PC-3 (cell line): ENCODE measurements around the gene SPATC1L. TPM values are rescaled to one million over a fixed set of nuclear protein-coding genes. Genes with fewer than 3 reads are reported as not detected.

ENCODE experiments used
- ATAC-seq: fragments of 200-7000 bp; cut with Tn5 transposase; 2 replicates; pipeline ENCODE4 v1.9.1; 2020; ENCODE audit warnings: mild to moderate bottlenecking, moderate library complexity
- BruUV-seq: library from RNA; stranded (reverse); fragments of 400-500 nt; replicated peaks from 2 replicates; lab custom pipeline; 2021; lab: Mats Ljungman, UMichigan
- CTCF ChIA-PET: fragments of 300-600 bp; sonication (Branson Sonifier 250); formaldehyde crosslinking; loops from one replicate; lab custom pipeline; 2022; ENCODE audit warnings: antibody characterized with exemption; lab: Charles Lee
- POLR2A ChIA-PET: fragments of 300-600 bp; sonication (Branson Sonifier 250); formaldehyde crosslinking; loops from one replicate; lab custom pipeline; 2022; ENCODE audit warnings: antibody characterized with exemption; ENCODE audit not compliant: unreplicated experiment; lab: Charles Lee
- DNase-seq: peaks from one replicate; pipeline ENCODE4 v3.0.0-alpha.2; 2015
- H2AFZ ChIP-seq: fragments of 300-600 bp; sonication (generic); 2 replicates; pipeline ENCODE4 v1.6.0; 2016; ENCODE audit warnings: antibody characterized with exemption, low read length
- H3F3A ChIP-seq: fragments of 300-600 bp; sonication (generic); one replicate; pipeline ENCODE4 v1.6.0; 2017; ENCODE audit warnings: antibody characterized with exemption, low read length, control low read depth, mild to moderate bottlenecking; ENCODE audit not compliant: unreplicated experiment
- H3K27ac ChIP-seq: fragments of 300-600 bp; sonication (generic); 2 replicates; pipeline ENCODE4 v1.5.1; 2016; ENCODE audit warnings: mild to moderate bottlenecking, low read length
- H3K27me3 ChIP-seq: fragments of 300-600 bp; sonication (generic); 2 replicates; pipeline ENCODE4 v1.6.1; 2016; ENCODE audit warnings: low read length, mixed read lengths
- H3K36me3 ChIP-seq: fragments of 300-600 bp; sonication (generic); 2 replicates; pipeline ENCODE4 v1.6.1; 2016; ENCODE audit warnings: low read depth, mixed run types, low read length, mixed read lengths
- H3K4me1 ChIP-seq: fragments of 300-600 bp; sonication (generic); 2 replicates; pipeline ENCODE4 v1.5.1; 2016; ENCODE audit warnings: low read length; ENCODE audit not compliant: insufficient read depth
- H3K4me2 ChIP-seq: fragments of 300-600 bp; sonication (generic); 2 replicates; pipeline ENCODE4 v1.6.0; 2016; ENCODE audit warnings: low read length
- H3K4me3 ChIP-seq: fragments of 300-600 bp; sonication (generic); 2 replicates; pipeline ENCODE4 v1.5.1; 2016; ENCODE audit warnings: mild to moderate bottlenecking, low read length, mixed read lengths
- H3K79me2 ChIP-seq: fragments of 300-600 bp; sonication (generic); 2 replicates; pipeline ENCODE4 v1.6.1; 2017; ENCODE audit warnings: low read length, mixed read lengths
- H3K9ac ChIP-seq: fragments of 300-600 bp; sonication (generic); 2 replicates; pipeline ENCODE4 v1.6.0; 2016; ENCODE audit warnings: mild to moderate bottlenecking, low read length
- H3K9me2 ChIP-seq: fragments of 300-600 bp; sonication (generic); replicated peaks from 2 replicates; pipeline ENCODE4 v1.6.1; 2016; ENCODE audit warnings: mixed run types, low read length, mixed read lengths
- H3K9me3 ChIP-seq: fragments of 300-600 bp; sonication (generic); 2 replicates; pipeline ENCODE4 v1.6.1; 2016; ENCODE audit warnings: low read length, mixed read lengths
- H4K20me1 ChIP-seq: fragments of 300-600 bp; sonication (generic); 2 replicates; pipeline ENCODE4 v1.6.1; 2016; ENCODE audit warnings: low read length, mixed read lengths
- EZH2 ChIP-seq: fragments of 300-600 bp; sonication (generic); IDR thresholded peaks from one replicate; pipeline ENCODE4 v1.6.1; 2017; ENCODE audit warnings: antibody characterized with exemption, mild to moderate bottlenecking, low read length; ENCODE audit not compliant: unreplicated experiment
- EZH2phosphoT487 ChIP-seq: fragments of 300-600 bp; sonication (generic); IDR thresholded peaks from 2 replicates; pipeline ENCODE4 v1.6.1; 2018; ENCODE audit warnings: mild to moderate bottlenecking, antibody characterized with exemption, low read length, borderline replicate concordance
- intact Hi-C: fragments of 100-400 bp; cut with micrococcal nuclease; formaldehyde crosslinking; loops from 2 replicates; pipeline ENCODE4 v1.9.0; 2023
- total RNA-seq: library from RNA; depleted of rRNA; stranded (reverse); fragments of >200 nt; gene quantifications from 2 replicates; pipeline ENCODE4 v1.2.3, GENCODE V29; 2014
- TF ChIP-seq, protein P1 (sequence below): fragments of 300-600 bp; sonication (generic); conservative IDR thresholded peaks from 2 replicates; pipeline ENCODE4 v1.5.1; 2017; ENCODE audit warnings: antibody characterized with exemption, low read depth, mild to moderate bottlenecking, low read length

The SPATC1L gene
- total RNA-seq, 1 experiment from 2014 or later: 41.7 TPM

DNA sequence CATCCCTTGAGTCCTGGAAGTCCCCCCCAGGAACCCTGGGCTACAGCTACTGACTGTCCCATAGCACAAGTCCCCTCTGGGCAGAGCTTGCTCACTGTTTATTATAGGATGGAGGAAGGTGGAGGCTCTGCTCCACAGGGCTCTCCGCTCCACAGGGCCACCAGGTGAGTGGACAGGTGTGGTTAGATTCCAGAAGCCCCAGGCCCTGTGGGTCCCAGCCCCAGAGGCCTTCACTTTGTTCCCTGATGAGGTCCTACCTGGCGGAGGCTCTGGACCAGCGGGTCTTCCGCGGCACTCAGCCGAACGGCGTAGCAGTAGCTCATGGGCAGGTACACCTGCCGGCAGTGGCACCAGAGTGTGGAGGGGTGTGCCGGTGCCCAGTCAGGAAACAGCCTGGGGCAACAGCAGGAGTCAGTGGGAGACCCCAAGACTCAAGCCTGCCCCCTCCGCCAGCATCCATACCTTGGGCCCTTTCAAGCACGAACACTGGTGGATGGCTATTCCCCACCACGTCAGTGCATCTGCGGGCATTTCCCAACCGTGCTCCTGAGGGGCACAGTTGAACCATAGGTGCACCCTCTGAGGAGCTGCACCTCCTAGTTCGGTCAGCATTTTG, 32.0 kb upstream of the SPATC1L start:
- no TSS peak for BruUV-seq
- no peaks in the 10 kb centered on the region for H4K20me1 ChIP-seq
- POLR2A ChIA-PET: no interaction called here
- H2AFZ ChIP-seq: no peak overlapping the region
- intact Hi-C loops: no loop called here
- no peak overlapping the region for H3K4me3 ChIP-seq
- no peaks in the 10 kb centered on the region; the same call in 1 of the 2 replicates for H3K36me3 ChIP-seq
- no peak overlapping the region for H3K4me2 ChIP-seq
- H3K79me2 ChIP-seq: no peaks in the 10 kb centered on the region
- H3K27me3 ChIP-seq: no peaks in the 10 kb centered on the region
- H3K9ac ChIP-seq: no peak overlapping the region
- CTCF ChIA-PET: no interaction called here
- ATAC-seq: no peak
- no peaks in the 10 kb centered on the region for H3K4me1 ChIP-seq
- H3F3A ChIP-seq: no peaks in the 10 kb centered on the region
- no peaks in the 10 kb centered on the region for H3K9me3 ChIP-seq
- H3K27ac ChIP-seq: no peak overlapping the region
- no peak for DNase-seq
- H3K9me2 ChIP-seq: no peaks in the 10 kb centered on the region
- TF ChIP-seq EZH2: no peak
- TF ChIP-seq EZH2phosphoT487: no peak
- TF ChIP-seq, protein P1, sequence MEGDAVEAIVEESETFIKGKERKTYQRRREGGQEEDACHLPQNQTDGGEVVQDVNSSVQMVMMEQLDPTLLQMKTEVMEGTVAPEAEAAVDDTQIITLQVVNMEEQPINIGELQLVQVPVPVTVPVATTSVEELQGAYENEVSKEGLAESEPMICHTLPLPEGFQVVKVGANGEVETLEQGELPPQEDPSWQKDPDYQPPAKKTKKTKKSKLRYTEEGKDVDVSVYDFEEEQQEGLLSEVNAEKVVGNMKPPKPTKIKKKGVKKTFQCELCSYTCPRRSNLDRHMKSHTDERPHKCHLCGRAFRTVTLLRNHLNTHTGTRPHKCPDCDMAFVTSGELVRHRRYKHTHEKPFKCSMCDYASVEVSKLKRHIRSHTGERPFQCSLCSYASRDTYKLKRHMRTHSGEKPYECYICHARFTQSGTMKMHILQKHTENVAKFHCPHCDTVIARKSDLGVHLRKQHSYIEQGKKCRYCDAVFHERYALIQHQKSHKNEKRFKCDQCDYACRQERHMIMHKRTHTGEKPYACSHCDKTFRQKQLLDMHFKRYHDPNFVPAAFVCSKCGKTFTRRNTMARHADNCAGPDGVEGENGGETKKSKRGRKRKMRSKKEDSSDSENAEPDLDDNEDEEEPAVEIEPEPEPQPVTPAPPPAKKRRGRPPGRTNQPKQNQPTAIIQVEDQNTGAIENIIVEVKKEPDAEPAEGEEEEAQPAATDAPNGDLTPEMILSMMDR: no peak

DNA sequence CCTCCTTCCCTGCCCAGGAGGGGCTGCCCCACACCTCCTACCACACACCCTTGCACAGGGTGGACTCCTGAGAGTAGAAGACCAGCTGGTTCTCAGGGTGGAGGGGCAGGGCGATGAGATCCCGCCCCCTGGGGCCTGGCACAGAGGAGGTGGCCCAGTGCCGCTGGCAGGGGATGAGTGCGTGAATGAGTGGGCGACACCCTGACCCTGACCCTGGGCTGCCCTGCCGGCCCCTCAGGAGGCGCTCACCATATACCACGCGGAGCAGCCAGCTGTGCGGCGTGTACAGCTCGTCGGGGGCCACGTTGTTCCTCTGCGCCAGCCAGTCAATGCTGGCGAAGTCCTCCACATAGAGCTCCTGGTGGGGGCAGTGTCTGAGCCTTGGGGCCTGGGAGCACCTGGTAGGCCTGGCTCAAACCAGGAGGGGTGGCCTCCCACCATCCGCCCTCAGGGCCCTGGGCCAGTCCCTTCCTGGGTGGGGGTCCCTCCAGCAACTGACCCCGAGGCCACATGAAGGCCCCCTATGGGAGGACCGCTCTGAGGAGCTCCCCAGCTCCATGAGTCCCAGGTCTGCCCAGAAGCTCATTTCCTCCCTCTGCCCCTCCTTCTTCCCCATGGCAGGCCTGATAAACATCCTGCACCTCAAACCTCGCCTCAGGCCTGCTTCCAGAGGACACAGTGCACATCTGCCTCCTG, 31.3 kb upstream of the SPATC1L start:
- H2AFZ ChIP-seq: no peak overlapping the region
- ChIA-PET POLR2A (interaction anchor here (0.6 kb wide), 1 partner anchor 46 kb away, joined by 5 read pairs; no protein-coding TSS in a partner anchor), CTCF (interaction anchor here (0.8 kb wide), 1 partner anchor 72 kb away, joined by 4 read pairs; no protein-coding TSS in a partner anchor)
- no peak for ATAC-seq
- no peaks in the 10 kb centered on the region for H3K9me2 ChIP-seq
- no peaks in the 10 kb centered on the region for H4K20me1 ChIP-seq
- H3F3A ChIP-seq: no peaks in the 10 kb centered on the region
- TF ChIP-seq EZH2phosphoT487 (no peak), EZH2 (no peak)
- TF ChIP-seq, protein P1: no peak
- H3K36me3 ChIP-seq: no peaks in the 10 kb centered on the region; the same call in 1 of the 2 replicates
- no peak for DNase-seq
- no peak overlapping the region for H3K4me2 ChIP-seq
- H3K9me3 ChIP-seq: no peaks in the 10 kb centered on the region
- no peaks in the 10 kb centered on the region for H3K27me3 ChIP-seq
- intact Hi-C loops: no loop called here
- H3K9ac ChIP-seq: no peak overlapping the region
- no peak overlapping the region for H3K4me3 ChIP-seq
- H3K27ac ChIP-seq: no peak overlapping the region
- H3K4me1 ChIP-seq: no peaks in the 10 kb centered on the region
- BruUV-seq: no TSS peak
- no peaks in the 10 kb centered on the region for H3K79me2 ChIP-seq
